ENCODE data around the gene WWOX.

WWOX gene

GRCh38 chr16:78942625-78943245 lies 843.3 kb downstream of the WWOX start:
- TF ChIP-seq MAX (IDR thresholded peaks at IDR 0.05; ENCODE audit: low read depth, low read length): no peak
- no peak for TF ChIP-seq POLR2A (IDR thresholded peaks at IDR 0.05; ENCODE audit: extremely low read depth, insufficient read length)
- TF ChIP-seq CTCF (IDR thresholded peaks at IDR 0.05; ENCODE audit: low read depth, low read length): no peak
- TF ChIP-seq MYC (IDR thresholded peaks at IDR 0.05; ENCODE audit: low read depth, low read length): no peak
- no peak overlapping the region for H3K4me3 ChIP-seq (ENCODE audit: low read depth, low read length)
- no peak for DNase-seq (ENCODE audit: low read depth)

- no peak for DNase-seq (ENCODE audit: low read depth)
Observed at GRCh38 chr16:78945336-78945735, 845.9 kb downstream of the WWOX start.

GRCh38 chr16:78946556-78946955 lies 847.1 kb downstream of the WWOX start:
- TF ChIP-seq MYC (IDR thresholded peaks at IDR 0.05; ENCODE audit: low read depth, low read length) (no peak), POLR2A (IDR thresholded peaks at IDR 0.05; ENCODE audit: extremely low read depth, insufficient read length) (no peak), CTCF (IDR thresholded peaks at IDR 0.05; ENCODE audit: low read depth, low read length) (no peak), MAX (IDR thresholded peaks at IDR 0.05; ENCODE audit: low read depth, low read length) (no peak)
- DNase-seq (ENCODE audit: low read depth): no peak
- H3K4me3 ChIP-seq (ENCODE audit: low read depth, low read length): no peak overlapping the region

More at GRCh38 chr16:78945336-78945735, 845.9 kb downstream of the WWOX start:
- no peak overlapping the region for H3K4me3 ChIP-seq (ENCODE audit: low read depth, low read length)
- TF ChIP-seq POLR2A (IDR thresholded peaks at IDR 0.05; ENCODE audit: extremely low read depth, insufficient read length) (no peak), CTCF (IDR thresholded peaks at IDR 0.05; ENCODE audit: low read depth, low read length) (no peak)

GRCh38 chr16:78950768-78951167 lies 851.3 kb downstream of the WWOX start:
- no peak for TF ChIP-seq POLR2A (IDR thresholded peaks at IDR 0.05; ENCODE audit: extremely low read depth, insufficient read length)
- DNase-seq (ENCODE audit: low read depth): no peak
- no peak overlapping the region for H3K4me3 ChIP-seq (ENCODE audit: low read depth, low read length)

GRCh38 chr16:78952630-78953029 lies 853.2 kb downstream of the WWOX start:
- TF ChIP-seq MAX (IDR thresholded peaks at IDR 0.05; ENCODE audit: low read depth, low read length): no peak
- no peak for TF ChIP-seq POLR2A (IDR thresholded peaks at IDR 0.05; ENCODE audit: extremely low read depth, insufficient read length)
- TF ChIP-seq MYC (IDR thresholded peaks at IDR 0.05; ENCODE audit: low read depth, low read length): no peak
- no peak for TF ChIP-seq CTCF (IDR thresholded peaks at IDR 0.05; ENCODE audit: low read depth, low read length)
- no peak overlapping the region for H3K4me3 ChIP-seq (ENCODE audit: low read depth, low read length)
- no peak for DNase-seq (ENCODE audit: low read depth)

- DNase-seq (ENCODE audit: low read depth): no peak
- TF ChIP-seq MAX (IDR thresholded peaks at IDR 0.05; ENCODE audit: low read depth, low read length): no peak
- no peak overlapping the region for H3K4me3 ChIP-seq (ENCODE audit: low read depth, low read length)
Observed at GRCh38 chr16:78953526-78953925, 854.1 kb downstream of the WWOX start.

GRCh38 chr16:78955206-78955605 lies 855.8 kb downstream of the WWOX start:
- no peak overlapping the region for H3K4me3 ChIP-seq (ENCODE audit: low read depth, low read length)
- TF ChIP-seq POLR2A (IDR thresholded peaks at IDR 0.05; ENCODE audit: extremely low read depth, insufficient read length) (no peak), CTCF (IDR thresholded peaks at IDR 0.05; ENCODE audit: low read depth, low read length) (no peak), MYC (IDR thresholded peaks at IDR 0.05; ENCODE audit: low read depth, low read length) (no peak), MAX (IDR thresholded peaks at IDR 0.05; ENCODE audit: low read depth, low read length) (no peak)
- DNase-seq (ENCODE audit: low read depth): no peak

All from NB4 (cell line).